KMS-11 (cell line): ENCODE measurements around the gene DUSP1.

Experiments used
- H2AFZ ChIP-seq: fragments of 200-600 bp; sonication (generic); 2 replicates; pipeline ENCODE4 v1.6.1; 2016; ENCODE audit warnings: antibody characterized with exemption, mixed run types, low read depth
- H3K27ac ChIP-seq: fragments of 200-600 bp; sonication (generic); 2 replicates; pipeline ENCODE4 v1.6.1; 2016; ENCODE audit warnings: mild to moderate bottlenecking, mixed run types
- H3K27me3 ChIP-seq: fragments of 200-600 bp; sonication (generic); 2 replicates; pipeline ENCODE4 v1.6.1; 2017; ENCODE audit warnings: mild to moderate bottlenecking, low read depth, mixed run types, moderate library complexity; ENCODE audit not compliant: insufficient read depth
- H3K36me3 ChIP-seq: fragments of 200-600 bp; sonication (generic); 2 replicates; pipeline ENCODE4 v1.6.1; 2017; ENCODE audit warnings: mild to moderate bottlenecking, mixed run types; ENCODE audit not compliant: insufficient read depth
- H3K4me1 ChIP-seq: fragments of 200-600 bp; sonication (generic); 2 replicates; pipeline ENCODE4 v1.6.1; 2016; ENCODE audit warnings: mild to moderate bottlenecking, low read depth, mixed run types; ENCODE audit not compliant: poor library complexity, severe bottlenecking
- H3K4me2 ChIP-seq: fragments of 200-600 bp; sonication (generic); 2 replicates; pipeline ENCODE4 v1.7.0; 2016; ENCODE audit warnings: mild to moderate bottlenecking, mixed run types
- H3K4me3 ChIP-seq: fragments of 200-600 bp; sonication (generic); IDR thresholded peaks from 2 replicates; pipeline ENCODE4 v1.6.1; 2017; ENCODE audit warnings: low read depth, low read length, mixed read lengths; ENCODE audit not compliant: insufficient read depth
- H3K79me2 ChIP-seq: fragments of 200-600 bp; sonication (generic); 2 replicates; pipeline ENCODE4 v1.6.1; 2016; ENCODE audit warnings: low read depth, mixed run types; ENCODE audit not compliant: insufficient read depth
- H3K9ac ChIP-seq: fragments of 200-600 bp; sonication (generic); 2 replicates; pipeline ENCODE4 v1.6.1; 2016; ENCODE audit warnings: mild to moderate bottlenecking, mixed run types
- H4K20me1 ChIP-seq: fragments of 200-600 bp; sonication (generic); 2 replicates; pipeline ENCODE4 v1.6.1; 2016; ENCODE audit warnings: mild to moderate bottlenecking, mixed run types; ENCODE audit not compliant: insufficient read depth
- TF ChIP-seq, protein P1 (sequence below): fragments of 200-600 bp; sonication (generic); conservative IDR thresholded peaks from 2 replicates; pipeline ENCODE4 v1.6.1; 2017; ENCODE audit warnings: low read depth, mild to moderate bottlenecking, antibody characterized with exemption, low read length, moderate library complexity, mixed read lengths

Gene DUSP1

DNA sequence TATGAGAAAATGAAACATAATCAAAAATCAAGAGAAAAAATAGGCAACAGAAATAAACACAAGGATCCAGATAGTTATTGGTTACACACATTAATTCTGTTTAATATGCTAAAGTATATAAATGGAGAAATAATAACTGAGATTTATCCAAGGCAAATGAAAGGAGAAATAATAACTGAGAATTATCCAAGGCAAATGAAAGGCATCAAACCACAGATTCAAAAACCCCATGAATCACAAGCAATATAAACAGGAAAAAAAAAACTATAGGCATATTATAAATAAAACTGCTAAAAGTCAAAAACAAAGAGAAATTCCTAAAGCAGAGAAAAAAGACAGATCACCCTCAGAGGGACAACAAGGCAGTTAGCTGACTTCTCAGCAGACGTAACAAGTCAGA, 10.9 kb downstream of the DUSP1 start:
- H3K79me2 ChIP-seq: no peaks in the 10 kb centered on the region
- H3K4me2 ChIP-seq: no peak overlapping the region
- H2AFZ ChIP-seq: no peak overlapping the region
- TF ChIP-seq, protein P1, sequence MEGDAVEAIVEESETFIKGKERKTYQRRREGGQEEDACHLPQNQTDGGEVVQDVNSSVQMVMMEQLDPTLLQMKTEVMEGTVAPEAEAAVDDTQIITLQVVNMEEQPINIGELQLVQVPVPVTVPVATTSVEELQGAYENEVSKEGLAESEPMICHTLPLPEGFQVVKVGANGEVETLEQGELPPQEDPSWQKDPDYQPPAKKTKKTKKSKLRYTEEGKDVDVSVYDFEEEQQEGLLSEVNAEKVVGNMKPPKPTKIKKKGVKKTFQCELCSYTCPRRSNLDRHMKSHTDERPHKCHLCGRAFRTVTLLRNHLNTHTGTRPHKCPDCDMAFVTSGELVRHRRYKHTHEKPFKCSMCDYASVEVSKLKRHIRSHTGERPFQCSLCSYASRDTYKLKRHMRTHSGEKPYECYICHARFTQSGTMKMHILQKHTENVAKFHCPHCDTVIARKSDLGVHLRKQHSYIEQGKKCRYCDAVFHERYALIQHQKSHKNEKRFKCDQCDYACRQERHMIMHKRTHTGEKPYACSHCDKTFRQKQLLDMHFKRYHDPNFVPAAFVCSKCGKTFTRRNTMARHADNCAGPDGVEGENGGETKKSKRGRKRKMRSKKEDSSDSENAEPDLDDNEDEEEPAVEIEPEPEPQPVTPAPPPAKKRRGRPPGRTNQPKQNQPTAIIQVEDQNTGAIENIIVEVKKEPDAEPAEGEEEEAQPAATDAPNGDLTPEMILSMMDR: no peak
- no peak overlapping the region for H3K4me3 ChIP-seq
- H3K9ac ChIP-seq: no peak overlapping the region
- peaks cover 14% of the 10 kb centered on the region for H3K4me1 ChIP-seq
- no peaks in the 10 kb centered on the region for H3K36me3 ChIP-seq
- no peaks in the 10 kb centered on the region for H4K20me1 ChIP-seq
- no peaks in the 10 kb centered on the region for H3K27me3 ChIP-seq
- H3K27ac ChIP-seq: no peak overlapping the region

DNA sequence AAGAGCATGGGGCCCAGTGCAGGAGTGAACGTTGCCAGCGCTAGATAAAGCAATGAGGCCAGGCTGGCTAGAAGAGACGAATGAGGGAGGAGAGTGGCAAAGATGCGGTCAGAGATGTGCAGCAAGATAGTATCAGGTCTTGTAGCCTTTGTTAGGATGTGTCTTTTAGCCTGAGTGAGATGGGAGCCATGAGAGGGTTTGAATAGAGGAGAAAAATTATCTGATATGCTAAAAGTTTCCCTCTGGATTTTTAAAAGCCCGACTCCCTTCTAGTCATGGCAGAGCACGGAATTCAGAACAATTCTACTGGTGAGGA, 12.2 kb downstream of the DUSP1 start:
- H3K4me1 ChIP-seq: peaks cover 2% of the 10 kb centered on the region
- H3K9ac ChIP-seq: no peak overlapping the region
- H3K27ac ChIP-seq: no peak overlapping the region
- TF ChIP-seq, protein P1: no peak
- H3K4me2 ChIP-seq: no peak overlapping the region
- H3K79me2 ChIP-seq: no peaks in the 10 kb centered on the region
- no peak overlapping the region for H3K4me3 ChIP-seq
- H3K36me3 ChIP-seq: no peaks in the 10 kb centered on the region
- H2AFZ ChIP-seq: no peak overlapping the region
- H3K27me3 ChIP-seq: no peaks in the 10 kb centered on the region
- no peaks in the 10 kb centered on the region for H4K20me1 ChIP-seq

DNA sequence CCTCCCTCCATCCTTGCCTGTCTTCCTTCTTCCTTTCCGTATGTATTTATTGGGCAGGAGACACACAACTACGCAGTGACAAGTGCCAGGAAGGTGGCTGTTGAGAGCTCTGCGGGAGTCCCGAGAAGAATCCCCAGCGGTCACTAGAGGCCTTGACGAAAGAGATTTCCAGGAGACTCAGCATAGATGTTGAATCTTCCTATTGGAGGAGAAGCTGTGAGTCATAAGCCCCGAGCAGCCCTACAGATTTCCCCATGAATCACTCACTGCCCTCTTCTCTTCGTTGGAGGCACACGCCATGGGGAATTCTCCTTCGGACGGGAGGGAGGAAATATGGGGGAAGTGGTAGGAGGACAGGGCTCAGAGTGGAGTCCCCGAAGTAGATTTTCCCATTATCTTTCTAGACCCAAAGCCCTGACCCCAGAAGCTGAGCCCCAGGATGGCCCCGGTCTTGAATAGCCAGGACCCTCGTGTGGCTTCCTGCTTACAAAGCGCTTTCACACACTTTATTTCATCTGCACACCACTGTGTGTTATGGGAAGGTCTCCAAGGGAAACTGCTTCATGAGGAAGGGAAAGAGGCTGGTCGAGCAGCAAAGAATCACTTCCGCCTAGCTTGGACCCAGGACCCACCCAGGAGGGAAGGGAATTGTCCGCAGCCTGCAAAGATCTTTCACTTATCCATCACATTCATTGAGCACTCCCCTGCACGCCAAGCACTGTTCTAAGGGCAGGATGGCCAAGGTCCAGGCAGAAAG, 12.7 kb downstream of the DUSP1 start:
- H2AFZ ChIP-seq: no peak overlapping the region
- H3K4me3 ChIP-seq: no peak overlapping the region
- H3K27ac ChIP-seq: no peak overlapping the region
- H3K4me2 ChIP-seq: no peak overlapping the region
- no peaks in the 10 kb centered on the region for H4K20me1 ChIP-seq
- no peak overlapping the region for H3K9ac ChIP-seq
- H3K36me3 ChIP-seq: no peaks in the 10 kb centered on the region
- no peaks in the 10 kb centered on the region for H3K4me1 ChIP-seq
- no peaks in the 10 kb centered on the region for H3K79me2 ChIP-seq
- TF ChIP-seq, protein P1: no peak
- H3K27me3 ChIP-seq: no peaks in the 10 kb centered on the region

DNA sequence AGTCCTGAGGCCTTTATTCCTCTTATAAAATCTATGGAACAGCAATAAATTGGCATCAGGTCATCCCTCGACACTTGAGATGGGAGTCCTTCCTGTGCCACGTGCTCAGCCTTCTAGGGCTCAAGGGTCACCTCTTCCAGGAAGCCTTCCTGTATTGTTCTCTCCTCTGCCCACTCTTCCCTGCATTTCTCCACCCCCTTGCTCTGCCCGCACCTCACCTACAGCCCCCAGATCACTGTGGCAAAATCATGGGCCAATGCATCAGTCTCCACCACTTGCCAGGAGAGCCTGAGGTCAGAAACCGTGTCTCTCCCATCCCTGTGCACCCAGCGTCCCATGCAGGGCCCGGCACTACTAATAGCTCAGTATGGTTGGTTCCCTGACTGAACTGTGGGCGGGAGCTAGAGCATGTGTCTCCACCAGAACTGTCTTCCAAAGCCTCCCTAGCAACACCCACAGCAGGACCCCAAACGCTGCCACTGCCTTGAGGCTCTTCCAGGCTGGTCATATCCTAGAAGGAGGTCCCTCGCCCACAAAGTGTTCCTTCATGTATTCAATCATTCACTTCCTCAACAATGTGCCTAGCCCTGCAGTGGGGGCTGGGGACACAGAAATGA, 13.5 kb downstream of the DUSP1 start:
- no peaks in the 10 kb centered on the region for H3K4me1 ChIP-seq
- no peak overlapping the region for H3K4me2 ChIP-seq
- H3K4me3 ChIP-seq: no peak overlapping the region
- TF ChIP-seq, protein P1: no peak
- H3K79me2 ChIP-seq: no peaks in the 10 kb centered on the region
- no peaks in the 10 kb centered on the region for H3K36me3 ChIP-seq
- H2AFZ ChIP-seq: no peak overlapping the region
- H3K9ac ChIP-seq: no peak overlapping the region
- no peaks in the 10 kb centered on the region for H3K27me3 ChIP-seq
- H3K27ac ChIP-seq: no peak overlapping the region
- no peaks in the 10 kb centered on the region for H4K20me1 ChIP-seq
